A549 (cell line): ENCODE results near the gene LY6G6C. TPM values are rescaled to one million over a fixed set of nuclear protein-coding genes. Genes with fewer than 3 reads are reported as not detected.

Source experiments
- ATAC-seq, 2 experiments: fragments of 200-7000 bp in 1 of 2; fragments of >200 bp in 1 of 2; cut with Nextera tagmentation in 1 of 2; cut with Tn5 transposase in 1 of 2; 3 replicates each; pipeline versions ENCODE4 v1.8.0 to v1.9.1; 2018 to 2020; ENCODE audit warnings: mild to moderate bottlenecking in 1 of 2, moderate library complexity in 1 of 2
- CTCF ChIA-PET: fragments of 300-600 bp; sonication (Branson Sonifier 250); formaldehyde crosslinking; extraction: SDS; loops from one replicate; lab custom pipeline; 2021; ENCODE audit warnings: antibody characterized with exemption, inconsistent platforms; lab: Yijun Ruan, JAX
- POLR2A ChIA-PET: fragments of 350-600 bp; formaldehyde crosslinking; extraction: SDS; loops from one replicate; lab custom pipeline; 2021; ENCODE audit warnings: antibody characterized with exemption, inconsistent platforms; lab: Yijun Ruan, JAX
- DNase-seq, 2 experiments: peaks; one replicate each; pipeline versions ENCODE4 v3.0.0 to v3.0.0-alpha.2; 2011 to 2016; ENCODE audit warnings: low read depth in 1 of 2, low spot score in 1 of 2
- FAIRE-seq: peaks from 2 replicates; lab custom pipeline; 2011; peaks lifted over from hg19 to GRCh38; lab: Jason Lieb, UNC
- H3K27ac ChIP-seq, 2 experiments: fragments of >200 bp; sonication (Bioruptor Twin); formaldehyde crosslinking; 3 replicates each; pipeline ENCODE4 v1.5.1; 2016 to 2017
- H3K4me1 ChIP-seq: fragments of >200 bp; sonication (Bioruptor Twin); formaldehyde crosslinking; 3 replicates; pipeline ENCODE4 v1.6.1; 2016
- H3K4me2 ChIP-seq: fragments of >200 bp; sonication (Bioruptor Twin); formaldehyde crosslinking; 3 replicates; pipeline ENCODE4 v1.6.1; 2016
- H3K4me3 ChIP-seq: fragments of >200 bp; sonication (Bioruptor Twin); formaldehyde crosslinking; 3 replicates; pipeline ENCODE4 v1.5.1; 2016
- H3K9me3 ChIP-seq: fragments of >200 bp; sonication (Bioruptor Twin); formaldehyde crosslinking; 3 replicates; pipeline ENCODE4 v1.6.1; 2016
- BHLHE40 ChIP-seq: IDR thresholded peaks from 2 replicates; pipeline ENCODE4 v1.6.1; 2012; ENCODE audit warnings: low read depth, low read length, inconsistent platforms
- CBX2 ChIP-seq: fragments of 200-600 bp; sonication (generic); IDR thresholded peaks from 2 replicates; pipeline ENCODE4 v1.6.1; 2016; ENCODE audit warnings: low read depth, mild to moderate bottlenecking, borderline replicate concordance
- CEBPB ChIP-seq, 2 experiments: fragments of >200 bp in 1 of 2; sonication (Bioruptor Twin) in 1 of 2; formaldehyde crosslinking in 1 of 2; IDR thresholded peaks; 2 replicates each; pipeline ENCODE4 v1.6.1; 2012 to 2016
- CHD2 ChIP-seq: fragments of 150-350 bp; IDR thresholded peaks from 2 replicates; pipeline ENCODE4 v1.6.1; 2014; ENCODE audit warnings: low read length; ENCODE audit not compliant: partially characterized antibody
- CHD4 ChIP-seq: fragments of 200-600 bp; sonication (generic); IDR thresholded peaks from 2 replicates; pipeline ENCODE4 v1.6.1; 2016; ENCODE audit warnings: antibody characterized with exemption, mild to moderate bottlenecking, borderline replicate concordance
- EHF ChIP-seq: fragments of 250-450 bp; sonication (Bioruptor Pico); IDR thresholded peaks from 2 replicates; pipeline ENCODE4 v1.5.0; 2020; ENCODE audit warnings: mild to moderate bottlenecking
- EP300 ChIP-seq, 2 experiments: fragments of >200 bp; sonication (Bioruptor Twin); formaldehyde crosslinking; IDR thresholded peaks; 2 replicates in 1 of 2; 3 replicates in 1 of 2; pipeline ENCODE4 v1.6.1; 2016 to 2017
- FOSB ChIP-seq: fragments of 250-450 bp; sonication (Bioruptor Pico); IDR thresholded peaks from 2 replicates; pipeline ENCODE4 v1.5.0; 2020; ENCODE audit warnings: mild to moderate bottlenecking, moderate library complexity
- GATA3 ChIP-seq: IDR thresholded peaks from 2 replicates; pipeline ENCODE4 v1.6.1; 2012; ENCODE audit warnings: borderline replicate concordance
- JUN ChIP-seq, 2 experiments: fragments of >200 bp; sonication (Bioruptor Twin); formaldehyde crosslinking; IDR thresholded peaks; 2 replicates in 1 of 2; 3 replicates in 1 of 2; pipeline ENCODE4 v1.6.1; 2016 to 2017
- MAZ ChIP-seq: fragments of 150-350 bp; IDR thresholded peaks from 2 replicates; pipeline ENCODE4 v1.6.1; 2014; ENCODE audit warnings: antibody characterized with exemption, low read depth, low read length, borderline replicate concordance
- NFE2L2 ChIP-seq: fragments of 150-350 bp; conservative IDR thresholded peaks from 2 replicates; pipeline ENCODE4 v1.6.1; 2014; ENCODE audit warnings: low read length
- NR3C1 ChIP-seq: fragments of >200 bp; sonication (Bioruptor Twin); formaldehyde crosslinking; IDR thresholded peaks from 3 replicates; pipeline ENCODE4 v1.6.1; 2017
- PHF8 ChIP-seq: fragments of 200-600 bp; sonication (generic); IDR thresholded peaks from 2 replicates; pipeline ENCODE4 v1.6.1; 2016; ENCODE audit warnings: low read depth, mild to moderate bottlenecking, antibody characterized with exemption, moderate library complexity, borderline replicate concordance
- POLR2A ChIP-seq: IDR thresholded peaks from 2 replicates; pipeline ENCODE4 v1.6.1; 2012; ENCODE audit warnings: mild to moderate bottlenecking, low read length
- RARB ChIP-seq: fragments of 250-450 bp; sonication (Bioruptor Pico); IDR thresholded peaks from 2 replicates; pipeline ENCODE4 v1.8.0; 2021; ENCODE audit warnings: mild to moderate bottlenecking, moderate library complexity
- RCOR1 ChIP-seq: fragments of 150-350 bp; IDR thresholded peaks from 2 replicates; pipeline ENCODE4 v1.6.1; 2014; ENCODE audit warnings: antibody characterized with exemption, low read length, low read depth
- SREBF2 ChIP-seq: fragments of 450-650 bp; IDR thresholded peaks from 2 replicates; pipeline ENCODE4 v1.6.1; 2014; ENCODE audit warnings: mild to moderate bottlenecking, moderate library complexity
- TFCP2L1 ChIP-seq: fragments of 250-450 bp; sonication (Bioruptor Pico); IDR thresholded peaks from 2 replicates; pipeline ENCODE4 v1.5.0; 2021; ENCODE audit warnings: mild to moderate bottlenecking
- ZNF302 ChIP-seq: fragments of 250-450 bp; sonication (Bioruptor Pico); IDR thresholded peaks from 2 replicates; pipeline ENCODE4 v1.9.0; 2021; ENCODE audit warnings: inconsistent platforms, mild to moderate bottlenecking, moderate library complexity
- WGBS: methylation state at CpG from one replicate; pipeline ENCODE4 v1.1.6; 2017; ENCODE audit errors: missing lambda C conversion rate; 5-methylcytosine and 5-hydroxymethylcytosine counted together
- polyA plus RNA-seq, 4 experiments: library from polyadenylated mRNA; depleted of rRNA in 3 of 4; stranded (reverse); fragments of >200 nt; fragmentation: RNase III in 1 of 4; extraction: RNeasy Plus Mini Kit Qiagen cat#74134 plus additional on column Dnase treatment in 1 of 4; gene quantifications; 2 replicates in 3 of 4; 3 replicates in 1 of 4; pipeline ENCODE4 v1.2.3, GENCODE V29; 2011 to 2017
- TF ChIP-seq, protein P1 (sequence below): fragments of >200 bp; sonication (Bioruptor Twin); formaldehyde crosslinking; IDR thresholded peaks from 3 replicates; pipeline ENCODE4 v1.5.1; 2016
- TF ChIP-seq, protein P2 (sequence below): fragments of 250-450 bp; sonication (Bioruptor Pico); IDR thresholded peaks from 2 replicates; pipeline ENCODE4 v1.5.0; 2020; ENCODE audit warnings: low read depth, mild to moderate bottlenecking, moderate library complexity
- TF ChIP-seq, protein P3 (sequence below): fragments of >200 bp; sonication (Bioruptor Twin); formaldehyde crosslinking; IDR thresholded peaks from 3 replicates; pipeline ENCODE4 v1.6.1; 2016

LY6G6C gene
- polyA plus RNA-seq, 2 of the 4 experiments (the other 2 are of a cell fraction): 0.08 to 0.21 TPM

DNA sequence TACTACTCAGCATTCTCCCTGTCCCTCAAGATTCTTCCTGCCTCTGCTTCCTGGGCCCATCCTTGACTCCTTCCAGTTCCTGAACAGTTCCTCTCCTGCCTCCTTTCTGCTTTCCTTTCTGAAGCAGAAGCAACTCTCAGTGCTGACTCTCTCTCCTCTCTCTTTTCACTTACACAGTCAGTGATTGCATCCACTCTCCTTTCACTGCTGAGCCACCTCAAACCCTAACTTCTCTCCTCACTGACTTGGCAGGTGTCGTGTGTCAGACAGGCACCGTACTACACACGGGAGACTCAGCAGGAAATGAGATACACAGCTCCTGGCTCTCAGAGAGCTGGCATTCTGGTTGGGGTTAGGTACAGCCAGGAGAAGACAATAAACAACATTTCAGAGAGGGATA lies 24.0 kb downstream of the LY6G6C start:
- FAIRE-seq: no peak
- CTCF ChIA-PET: interaction anchor here (1.4 kb wide), 1 partner anchor 93 kb away, joined by 3 read pairs; no protein-coding TSS in a partner anchor
- H3K9me3 ChIP-seq: no peaks in the 10 kb centered on the region
- WGBS: 63% methylated on average over 3 of the region's 3 CpGs
- no peak overlapping the region for H3K4me2 ChIP-seq
- POLR2A ChIA-PET: no interaction called here
- DNase-seq: no peak
- H3K4me3 ChIP-seq: no peak overlapping the region
- H3K27ac ChIP-seq: no peak overlapping the region
- ATAC-seq: no peak
- TF ChIP-seq NFE2L2: no peak
- TF ChIP-seq, protein P1, sequence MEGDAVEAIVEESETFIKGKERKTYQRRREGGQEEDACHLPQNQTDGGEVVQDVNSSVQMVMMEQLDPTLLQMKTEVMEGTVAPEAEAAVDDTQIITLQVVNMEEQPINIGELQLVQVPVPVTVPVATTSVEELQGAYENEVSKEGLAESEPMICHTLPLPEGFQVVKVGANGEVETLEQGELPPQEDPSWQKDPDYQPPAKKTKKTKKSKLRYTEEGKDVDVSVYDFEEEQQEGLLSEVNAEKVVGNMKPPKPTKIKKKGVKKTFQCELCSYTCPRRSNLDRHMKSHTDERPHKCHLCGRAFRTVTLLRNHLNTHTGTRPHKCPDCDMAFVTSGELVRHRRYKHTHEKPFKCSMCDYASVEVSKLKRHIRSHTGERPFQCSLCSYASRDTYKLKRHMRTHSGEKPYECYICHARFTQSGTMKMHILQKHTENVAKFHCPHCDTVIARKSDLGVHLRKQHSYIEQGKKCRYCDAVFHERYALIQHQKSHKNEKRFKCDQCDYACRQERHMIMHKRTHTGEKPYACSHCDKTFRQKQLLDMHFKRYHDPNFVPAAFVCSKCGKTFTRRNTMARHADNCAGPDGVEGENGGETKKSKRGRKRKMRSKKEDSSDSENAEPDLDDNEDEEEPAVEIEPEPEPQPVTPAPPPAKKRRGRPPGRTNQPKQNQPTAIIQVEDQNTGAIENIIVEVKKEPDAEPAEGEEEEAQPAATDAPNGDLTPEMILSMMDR: no peak
- TF ChIP-seq, protein P2, sequence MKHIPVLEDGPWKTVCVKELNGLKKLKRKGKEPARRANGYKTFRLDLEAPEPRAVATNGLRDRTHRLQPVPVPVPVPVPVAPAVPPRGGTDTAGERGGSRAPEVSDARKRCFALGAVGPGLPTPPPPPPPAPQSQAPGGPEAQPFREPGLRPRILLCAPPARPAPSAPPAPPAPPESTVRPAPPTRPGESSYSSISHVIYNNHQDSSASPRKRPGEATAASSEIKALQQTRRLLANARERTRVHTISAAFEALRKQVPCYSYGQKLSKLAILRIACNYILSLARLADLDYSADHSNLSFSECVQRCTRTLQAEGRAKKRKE: no peak
- TF ChIP-seq RARB: no peak
- no peak for TF ChIP-seq GATA3
- TF ChIP-seq CHD2: no peak
- no peak for TF ChIP-seq EHF (CRISPR knock-in tag)
- no peak for TF ChIP-seq SREBF2
- TF ChIP-seq PHF8: no peak
- TF ChIP-seq ZNF302 (CRISPR knock-in tag): no peak
- TF ChIP-seq FOSB: no peak
- TF ChIP-seq CEBPB (IDR thresholded peaks at IDR 0.05): no peak
- no peak for TF ChIP-seq TFCP2L1 (CRISPR knock-in tag)
- TF ChIP-seq CBX2: no peak
- TF ChIP-seq JUN (IDR thresholded peaks at IDR 0.05): no peak
- TF ChIP-seq POLR2A: no peak
- TF ChIP-seq MAZ: no peak
- TF ChIP-seq RCOR1: no peak
- H3K4me1 ChIP-seq: peaks cover 13% of the 10 kb centered on the region; the same call in 2 of the 3 replicates

DNA sequence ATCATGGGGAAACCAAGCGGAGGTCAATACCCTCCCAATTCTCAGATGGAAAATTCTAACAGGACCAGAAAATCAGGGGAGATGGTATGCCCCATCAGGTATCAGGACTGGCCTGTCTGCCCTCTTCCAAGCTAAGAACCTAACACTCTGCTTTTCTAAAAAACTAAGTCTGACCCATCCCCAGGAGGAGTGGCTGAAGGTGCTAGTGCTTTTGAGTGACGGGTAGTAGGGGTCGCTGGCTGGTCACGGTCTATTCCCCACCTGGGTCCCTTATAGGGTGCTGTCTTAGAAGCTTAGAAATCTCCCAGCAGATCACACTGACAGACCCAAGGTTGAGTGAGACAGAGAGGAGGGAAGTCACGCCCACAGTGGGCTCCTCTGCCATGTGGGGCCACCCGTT lies 28.0 kb downstream of the LY6G6C start:
- Histone ChIP-seq H3K27ac (no peak overlapping the region), H3K4me2 (no peak overlapping the region)
- TF ChIP-seq CHD4 (no peak), PHF8 (no peak), BHLHE40 (no peak)
- TF ChIP-seq, all 56 proteins: peak for 0
- ChIA-PET POLR2A (interaction anchor here (1.2 to 1.4 kb wide), 2 partner anchors 122 to 134 kb away, joined by 3 to 5 read pairs; partner anchors contain the start of genes HSPA1A, HSPA1B and HSPA1L), CTCF (interaction anchor here (0.6 to 1.8 kb wide), 6 partner anchors 10 to 170 kb away, joined by 3 to 9 read pairs (median 3); partner anchors contain the start of genes ABHD16A and DDAH2)
- 94% methylated on average over 4 of the region's 6 CpGs for WGBS
- no peaks in the 10 kb centered on the region for H3K9me3 ChIP-seq
- ATAC-seq (no peak), FAIRE-seq (no peak), DNase-seq (no peak)
- no peaks in the 10 kb centered on the region; the same call in 2 of the 3 replicates for H3K4me1 ChIP-seq
- no peak overlapping the region for H3K4me3 ChIP-seq

DNA sequence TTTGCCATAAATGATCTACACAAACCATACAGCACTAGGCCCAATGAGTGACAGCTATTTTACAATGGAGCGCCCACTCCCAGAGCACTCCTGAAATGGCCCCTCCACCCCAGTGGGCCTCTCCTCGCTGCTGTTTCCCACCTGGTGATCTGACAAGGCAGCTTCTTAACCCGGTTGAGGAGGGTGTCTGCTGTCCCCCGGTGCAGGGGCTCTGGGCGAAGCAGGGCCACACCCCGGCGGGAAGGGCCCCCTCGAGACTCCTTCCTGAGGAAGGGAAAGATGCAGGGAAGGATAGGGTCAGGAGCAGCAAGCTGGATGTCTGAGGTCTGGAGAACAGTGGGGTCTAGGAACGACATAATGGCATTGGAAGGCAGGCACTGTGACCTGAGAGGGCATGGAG lies 28.7 kb downstream of the LY6G6C start:
- POLR2A ChIA-PET: no interaction called here
- no peak for ATAC-seq
- CTCF ChIA-PET: interaction anchor here (0.6 to 2.9 kb wide), 5 partner anchors 11 to 119 kb away, joined by 3 to 11 read pairs (median 4); partner anchors contain the start of genes ABHD16A, DDAH2 and LY6G5C
- WGBS: 92% methylated on average over 8 of the region's 9 CpGs
- FAIRE-seq: no peak
- no peak overlapping the region for H3K27ac ChIP-seq
- no peak overlapping the region for H3K4me2 ChIP-seq
- no peak overlapping the region for H3K4me3 ChIP-seq
- no peaks in the 10 kb centered on the region; the same call in 2 of the 3 replicates for H3K4me1 ChIP-seq
- TF ChIP-seq NR3C1 (no peak), EP300 (IDR thresholded peaks at IDR 0.05) (no peak)
- TF ChIP-seq, protein P3, sequence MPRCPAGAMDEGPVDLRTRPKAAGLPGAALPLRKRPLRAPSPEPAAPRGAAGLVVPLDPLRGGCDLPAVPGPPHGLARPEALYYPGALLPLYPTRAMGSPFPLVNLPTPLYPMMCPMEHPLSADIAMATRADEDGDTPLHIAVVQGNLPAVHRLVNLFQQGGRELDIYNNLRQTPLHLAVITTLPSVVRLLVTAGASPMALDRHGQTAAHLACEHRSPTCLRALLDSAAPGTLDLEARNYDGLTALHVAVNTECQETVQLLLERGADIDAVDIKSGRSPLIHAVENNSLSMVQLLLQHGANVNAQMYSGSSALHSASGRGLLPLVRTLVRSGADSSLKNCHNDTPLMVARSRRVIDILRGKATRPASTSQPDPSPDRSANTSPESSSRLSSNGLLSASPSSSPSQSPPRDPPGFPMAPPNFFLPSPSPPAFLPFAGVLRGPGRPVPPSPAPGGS: no peak
- TF ChIP-seq, all 56 proteins: peak for 0
- H3K9me3 ChIP-seq: no peaks in the 10 kb centered on the region
- no peak for DNase-seq
